ENCODE measurements around the gene PDYN.
"Not testable (repeated sequence)": the region's sequence is repeated elsewhere in the genome, so short reads cannot be mapped to it uniquely, and the experiment has no call there.

Gene PDYN

GRCh38 chr20:1993986-1994385 is at the start of gene PDYN:
PDYN (minus strand) TSS chr20:1994058; CDS start chr20:1983084, 10,974 bp downstream.
- DNase-seq, result no peak

- peak; percentile 37 for DNase-seq
Measured at GRCh38 chr20:2042400-2042799, 48.5 kb upstream of the PDYN start.

GRCh38 chr20:2038161-2038560 is 44.3 kb upstream of the PDYN start:
- DNase-seq, result no peak

GRCh38 chr20:2037296-2037914 is 43.5 kb upstream of the PDYN start:
- no peak for DNase-seq

GRCh38 chr20:2036357-2036756 is 42.5 kb upstream of the PDYN start:
- DNase-seq, result not testable (repeated sequence)

GRCh38 chr20:2032168-2032567 is 38.3 kb upstream of the PDYN start:
- DNase-seq, result no peak

GRCh38 chr20:2026514-2026913 is 32.7 kb upstream of the PDYN start:
- DNase-seq, result no peak

GRCh38 chr20:2026004-2026403 is 32.1 kb upstream of the PDYN start:
- no peak for DNase-seq

GRCh38 chr20:2023151-2023550 is 29.3 kb upstream of the PDYN start:
- DNase-seq, result no peak

- DNase-seq, result no peak
Measured at GRCh38 chr20:2022163-2022562, 28.3 kb upstream of the PDYN start.

GRCh38 chr20:2010533-2010932 is 16.7 kb upstream of the PDYN start:
- DNase-seq, result no peak

- DNase-seq, result peak; percentile 13
Measured at GRCh38 chr20:2006452-2007361, 12.8 kb upstream of the PDYN start.

- peak; percentile 26 for DNase-seq
Measured at GRCh38 chr20:2005831-2006426, 12.1 kb upstream of the PDYN start.

- peak; percentile 20 for DNase-seq
Measured at GRCh38 chr20:2005359-2005758, 11.5 kb upstream of the PDYN start.

- DNase-seq, result no peak
Measured at GRCh38 chr20:2004171-2004570, 10.3 kb upstream of the PDYN start.

- no peak for DNase-seq
Measured at GRCh38 chr20:2002365-2002764, 8.5 kb upstream of the PDYN start.

GRCh38 chr20:2001119-2001518 is 7.3 kb upstream of the PDYN start:
- DNase-seq, result no peak

GRCh38 chr20:2000285-2000684 is 6.4 kb upstream of the PDYN start:
- no peak for DNase-seq

GRCh38 chr20:1998715-1999114 is 4.9 kb upstream of the PDYN start:
- DNase-seq, result no peak

GRCh38 chr20:1998193-1998520 is 4.3 kb upstream of the PDYN start:
- no peak for DNase-seq

GRCh38 chr20:1997483-1998192 is 3.8 kb upstream of the PDYN start:
- DNase-seq, result no peak

GRCh38 chr20:1995531-1996310 is 1.9 kb upstream of the PDYN start:
- no peak for DNase-seq

GRCh38 chr20:1994627-1995026 is 769 bp upstream of the PDYN start:
- DNase-seq, result no peak
